PC-3 (cell line): Measurements from ENCODE around the gene BCL11B. TPM values are rescaled to one million over a fixed set of nuclear protein-coding genes. Genes with fewer than 3 reads are reported as not detected.

Experiments
- ATAC-seq: fragments of 200-7000 bp; cut with Tn5 transposase; 2 replicates; pipeline ENCODE4 v1.9.1; 2020; ENCODE audit warnings: mild to moderate bottlenecking, moderate library complexity
- BruUV-seq: library from RNA; stranded (reverse); fragments of 400-500 nt; replicated peaks from 2 replicates; lab custom pipeline; 2021; lab: Mats Ljungman, UMichigan
- CTCF ChIA-PET: fragments of 300-600 bp; sonication (Branson Sonifier 250); formaldehyde crosslinking; loops from one replicate; lab custom pipeline; 2022; ENCODE audit warnings: antibody characterized with exemption; lab: Charles Lee
- POLR2A ChIA-PET: fragments of 300-600 bp; sonication (Branson Sonifier 250); formaldehyde crosslinking; loops from one replicate; lab custom pipeline; 2022; ENCODE audit warnings: antibody characterized with exemption; ENCODE audit not compliant: unreplicated experiment; lab: Charles Lee
- DNase-seq: peaks from one replicate; pipeline ENCODE4 v3.0.0-alpha.2; 2015
- H2AFZ ChIP-seq: fragments of 300-600 bp; sonication (generic); 2 replicates; pipeline ENCODE4 v1.6.0; 2016; ENCODE audit warnings: antibody characterized with exemption, low read length
- H3F3A ChIP-seq: fragments of 300-600 bp; sonication (generic); one replicate; pipeline ENCODE4 v1.6.0; 2017; ENCODE audit warnings: antibody characterized with exemption, low read length, control low read depth, mild to moderate bottlenecking; ENCODE audit not compliant: unreplicated experiment
- H3K27ac ChIP-seq: fragments of 300-600 bp; sonication (generic); 2 replicates; pipeline ENCODE4 v1.5.1; 2016; ENCODE audit warnings: mild to moderate bottlenecking, low read length
- H3K27me3 ChIP-seq: fragments of 300-600 bp; sonication (generic); 2 replicates; pipeline ENCODE4 v1.6.1; 2016; ENCODE audit warnings: low read length, mixed read lengths
- H3K36me3 ChIP-seq: fragments of 300-600 bp; sonication (generic); 2 replicates; pipeline ENCODE4 v1.6.1; 2016; ENCODE audit warnings: low read depth, mixed run types, low read length, mixed read lengths
- H3K4me1 ChIP-seq: fragments of 300-600 bp; sonication (generic); 2 replicates; pipeline ENCODE4 v1.5.1; 2016; ENCODE audit warnings: low read length; ENCODE audit not compliant: insufficient read depth
- H3K4me2 ChIP-seq: fragments of 300-600 bp; sonication (generic); 2 replicates; pipeline ENCODE4 v1.6.0; 2016; ENCODE audit warnings: low read length
- H3K4me3 ChIP-seq: fragments of 300-600 bp; sonication (generic); 2 replicates; pipeline ENCODE4 v1.5.1; 2016; ENCODE audit warnings: mild to moderate bottlenecking, low read length, mixed read lengths
- H3K79me2 ChIP-seq: fragments of 300-600 bp; sonication (generic); 2 replicates; pipeline ENCODE4 v1.6.1; 2017; ENCODE audit warnings: low read length, mixed read lengths
- H3K9ac ChIP-seq: fragments of 300-600 bp; sonication (generic); 2 replicates; pipeline ENCODE4 v1.6.0; 2016; ENCODE audit warnings: mild to moderate bottlenecking, low read length
- H3K9me2 ChIP-seq: fragments of 300-600 bp; sonication (generic); replicated peaks from 2 replicates; pipeline ENCODE4 v1.6.1; 2016; ENCODE audit warnings: mixed run types, low read length, mixed read lengths
- H3K9me3 ChIP-seq: fragments of 300-600 bp; sonication (generic); 2 replicates; pipeline ENCODE4 v1.6.1; 2016; ENCODE audit warnings: low read length, mixed read lengths
- H4K20me1 ChIP-seq: fragments of 300-600 bp; sonication (generic); 2 replicates; pipeline ENCODE4 v1.6.1; 2016; ENCODE audit warnings: low read length, mixed read lengths
- EZH2 ChIP-seq: fragments of 300-600 bp; sonication (generic); IDR thresholded peaks from one replicate; pipeline ENCODE4 v1.6.1; 2017; ENCODE audit warnings: antibody characterized with exemption, mild to moderate bottlenecking, low read length; ENCODE audit not compliant: unreplicated experiment
- EZH2phosphoT487 ChIP-seq: fragments of 300-600 bp; sonication (generic); IDR thresholded peaks from 2 replicates; pipeline ENCODE4 v1.6.1; 2018; ENCODE audit warnings: mild to moderate bottlenecking, antibody characterized with exemption, low read length, borderline replicate concordance
- intact Hi-C: fragments of 100-400 bp; cut with micrococcal nuclease; formaldehyde crosslinking; loops from 2 replicates; pipeline ENCODE4 v1.9.0; 2023
- total RNA-seq: library from RNA; depleted of rRNA; stranded (reverse); fragments of >200 nt; gene quantifications from 2 replicates; pipeline ENCODE4 v1.2.3, GENCODE V29; 2014
- TF ChIP-seq, protein P1 (sequence below): fragments of 300-600 bp; sonication (generic); conservative IDR thresholded peaks from 2 replicates; pipeline ENCODE4 v1.5.1; 2017; ENCODE audit warnings: antibody characterized with exemption, low read depth, mild to moderate bottlenecking, low read length

BCL11B gene
- total RNA-seq, 1 experiment from 2014 or later, result 0.73 TPM

DNA sequence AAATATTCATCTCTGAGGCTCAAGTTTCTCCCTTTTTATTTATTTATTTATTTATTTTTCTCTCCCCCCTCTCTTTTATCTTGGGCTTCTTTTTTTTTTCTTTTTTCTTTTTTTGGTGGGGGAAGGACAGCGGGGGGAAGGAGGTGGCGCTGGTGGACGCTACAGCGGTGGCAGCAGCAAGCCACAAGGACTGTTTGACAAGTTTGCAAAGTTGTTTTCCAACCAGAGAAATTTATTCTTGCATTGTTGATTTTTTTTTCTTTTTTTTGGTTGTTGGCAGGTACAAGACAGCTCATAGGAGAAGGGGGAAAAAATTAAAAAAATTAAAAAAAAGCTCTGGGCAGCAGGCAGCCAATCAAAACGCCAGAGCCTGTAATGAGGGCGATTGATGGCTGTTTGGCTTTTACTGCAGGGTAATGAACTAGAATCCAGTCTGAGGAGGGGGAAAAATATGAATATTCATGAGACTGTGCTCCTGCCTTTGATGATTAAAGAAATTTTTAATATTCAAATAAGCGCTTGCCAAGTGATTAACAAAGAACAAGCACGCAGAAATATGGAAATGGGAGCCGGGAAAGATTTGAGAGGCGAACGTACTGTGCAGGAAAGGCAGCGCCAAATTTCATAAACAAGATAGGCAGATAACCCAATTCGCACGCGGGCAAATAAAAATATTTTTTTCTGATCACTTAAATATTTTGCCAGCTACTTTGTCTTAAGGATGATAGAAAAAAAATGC is 36.2 kb downstream of the BCL11B start:
- no TSS peak for BruUV-seq
- TF ChIP-seq EZH2 (no peak), EZH2phosphoT487 (no peak)
- TF ChIP-seq, protein P1, sequence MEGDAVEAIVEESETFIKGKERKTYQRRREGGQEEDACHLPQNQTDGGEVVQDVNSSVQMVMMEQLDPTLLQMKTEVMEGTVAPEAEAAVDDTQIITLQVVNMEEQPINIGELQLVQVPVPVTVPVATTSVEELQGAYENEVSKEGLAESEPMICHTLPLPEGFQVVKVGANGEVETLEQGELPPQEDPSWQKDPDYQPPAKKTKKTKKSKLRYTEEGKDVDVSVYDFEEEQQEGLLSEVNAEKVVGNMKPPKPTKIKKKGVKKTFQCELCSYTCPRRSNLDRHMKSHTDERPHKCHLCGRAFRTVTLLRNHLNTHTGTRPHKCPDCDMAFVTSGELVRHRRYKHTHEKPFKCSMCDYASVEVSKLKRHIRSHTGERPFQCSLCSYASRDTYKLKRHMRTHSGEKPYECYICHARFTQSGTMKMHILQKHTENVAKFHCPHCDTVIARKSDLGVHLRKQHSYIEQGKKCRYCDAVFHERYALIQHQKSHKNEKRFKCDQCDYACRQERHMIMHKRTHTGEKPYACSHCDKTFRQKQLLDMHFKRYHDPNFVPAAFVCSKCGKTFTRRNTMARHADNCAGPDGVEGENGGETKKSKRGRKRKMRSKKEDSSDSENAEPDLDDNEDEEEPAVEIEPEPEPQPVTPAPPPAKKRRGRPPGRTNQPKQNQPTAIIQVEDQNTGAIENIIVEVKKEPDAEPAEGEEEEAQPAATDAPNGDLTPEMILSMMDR, result no peak
- no peaks in the 10 kb centered on the region for H3K36me3 ChIP-seq
- H3K9me2 ChIP-seq, result no peaks in the 10 kb centered on the region
- no peaks in the 10 kb centered on the region for H3K4me1 ChIP-seq
- ChIA-PET POLR2A (no interaction called here), CTCF (no interaction called here)
- H3K4me2 ChIP-seq, result no peak overlapping the region
- peaks cover 60% of the 10 kb centered on the region for H3K27me3 ChIP-seq
- H3K9me3 ChIP-seq, result no peaks in the 10 kb centered on the region
- H4K20me1 ChIP-seq, result no peaks in the 10 kb centered on the region
- H3K9ac ChIP-seq, result no peak overlapping the region
- ATAC-seq, result no peak
- H3K4me3 ChIP-seq, result no peak overlapping the region
- no peak overlapping the region for H2AFZ ChIP-seq
- DNase-seq, result no peak
- no peaks in the 10 kb centered on the region for H3K79me2 ChIP-seq
- intact Hi-C loops, result no loop called here
- H3F3A ChIP-seq, result no peaks in the 10 kb centered on the region
- H3K27ac ChIP-seq, result no peak overlapping the region

DNA sequence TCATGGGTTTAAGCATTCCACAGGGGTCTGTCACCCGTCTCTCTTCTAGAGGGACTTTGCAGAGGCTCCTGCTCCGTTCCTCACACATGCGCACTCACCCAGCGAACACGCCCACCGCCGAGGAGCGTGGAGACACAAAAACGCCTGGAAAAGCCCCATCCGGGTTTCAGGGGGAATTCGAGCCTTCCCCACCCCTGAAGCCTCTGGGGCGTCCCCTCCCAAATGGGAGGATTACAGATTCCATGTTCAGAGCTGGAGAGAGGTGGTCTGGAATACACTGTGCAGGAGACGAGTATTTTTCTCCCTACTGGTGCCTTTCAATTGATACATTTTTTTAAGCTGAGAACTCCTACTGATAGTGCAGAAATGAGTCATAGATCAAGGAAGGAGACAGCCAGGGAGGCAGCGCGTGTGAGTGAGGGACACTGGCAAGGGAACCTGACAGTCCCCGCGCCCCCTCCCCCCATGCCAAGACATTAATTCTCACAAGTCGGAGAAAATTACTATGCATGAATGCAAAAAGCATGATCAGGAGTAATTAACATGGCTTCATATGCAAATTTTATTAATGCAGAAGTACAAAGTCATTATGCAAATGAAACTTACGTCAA is 36.9 kb downstream of the BCL11B start:
- ATAC-seq, result no peak
- Histone ChIP-seq H3K4me1 (no peaks in the 10 kb centered on the region), H3K27me3 (peaks cover 60% of the 10 kb centered on the region), H3K4me3 (no peak overlapping the region), H3K4me2 (no peak overlapping the region), H2AFZ (no peak overlapping the region), H3K9me2 (no peaks in the 10 kb centered on the region), H3F3A (no peaks in the 10 kb centered on the region), H3K27ac (no peak overlapping the region), H3K9ac (no peak overlapping the region), H4K20me1 (no peaks in the 10 kb centered on the region), H3K36me3 (no peaks in the 10 kb centered on the region), H3K9me3 (no peaks in the 10 kb centered on the region), H3K79me2 (no peaks in the 10 kb centered on the region)
- ChIA-PET CTCF (no interaction called here), POLR2A (no interaction called here)
- no peak for TF ChIP-seq EZH2
- TF ChIP-seq EZH2phosphoT487, result no peak
- TF ChIP-seq, protein P1, result no peak
- intact Hi-C loops, result no loop called here
- no TSS peak for BruUV-seq
- no peak for DNase-seq

DNA sequence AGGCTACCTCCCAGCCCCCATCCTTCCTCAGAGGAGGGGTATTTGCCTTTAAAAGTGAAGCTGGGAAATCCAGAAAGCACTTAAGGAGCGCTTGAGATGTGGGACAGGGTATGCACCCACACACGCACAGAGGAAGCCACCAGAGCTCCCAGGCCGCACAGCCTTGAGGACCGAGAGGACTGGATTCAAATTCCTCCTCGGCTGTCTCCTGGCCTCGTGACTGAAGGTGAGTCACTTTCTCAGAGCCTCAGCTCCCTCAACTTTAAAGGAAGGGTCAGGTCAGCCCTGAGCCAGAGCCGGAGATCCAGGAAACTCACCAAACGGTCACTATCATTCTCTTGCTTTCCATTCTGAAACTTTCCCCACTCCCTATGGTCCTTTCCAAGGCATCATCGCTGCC is 37.6 kb downstream of the BCL11B start:
- no peaks in the 10 kb centered on the region for H3K79me2 ChIP-seq
- H3K27me3 ChIP-seq, result peaks cover 54% of the 10 kb centered on the region
- H2AFZ ChIP-seq, result no peak overlapping the region
- POLR2A ChIA-PET, result no interaction called here
- no peak overlapping the region for H3K4me3 ChIP-seq
- H3K36me3 ChIP-seq, result no peaks in the 10 kb centered on the region
- ATAC-seq, result no peak
- no peak overlapping the region for H3K4me2 ChIP-seq
- intact Hi-C loops, result no loop called here
- no peak overlapping the region for H3K27ac ChIP-seq
- no peak overlapping the region for H3K9ac ChIP-seq
- H3F3A ChIP-seq, result no peaks in the 10 kb centered on the region
- DNase-seq, result no peak
- H3K4me1 ChIP-seq, result no peaks in the 10 kb centered on the region
- CTCF ChIA-PET, result no interaction called here
- H4K20me1 ChIP-seq, result no peaks in the 10 kb centered on the region
- no peaks in the 10 kb centered on the region for H3K9me2 ChIP-seq
- no TSS peak for BruUV-seq
- H3K9me3 ChIP-seq, result no peaks in the 10 kb centered on the region
- TF ChIP-seq EZH2phosphoT487 (no peak), EZH2 (no peak)
- TF ChIP-seq, protein P1, result no peak
